Inflammatory macrophage treated with lipopolysaccharide for 4 hours (primary cell): Measurements from ENCODE around the gene GAPDHS.
A peak's percentile ranks its signal among the peaks of the same experiment; 100 is the strongest.

Experiments
- DNase-seq: peaks from one replicate; pipeline ENCODE4 v3.0.0-alpha.2; 2020

The GAPDHS gene

GRCh38 chr19:35533201-35533821, at the start of gene GAPDHS:
Gene GAPDHS (plus strand): TSS chr19:35533456. CDS start chr19:35533528, 72 bp downstream.
- no peak for DNase-seq

DNA sequence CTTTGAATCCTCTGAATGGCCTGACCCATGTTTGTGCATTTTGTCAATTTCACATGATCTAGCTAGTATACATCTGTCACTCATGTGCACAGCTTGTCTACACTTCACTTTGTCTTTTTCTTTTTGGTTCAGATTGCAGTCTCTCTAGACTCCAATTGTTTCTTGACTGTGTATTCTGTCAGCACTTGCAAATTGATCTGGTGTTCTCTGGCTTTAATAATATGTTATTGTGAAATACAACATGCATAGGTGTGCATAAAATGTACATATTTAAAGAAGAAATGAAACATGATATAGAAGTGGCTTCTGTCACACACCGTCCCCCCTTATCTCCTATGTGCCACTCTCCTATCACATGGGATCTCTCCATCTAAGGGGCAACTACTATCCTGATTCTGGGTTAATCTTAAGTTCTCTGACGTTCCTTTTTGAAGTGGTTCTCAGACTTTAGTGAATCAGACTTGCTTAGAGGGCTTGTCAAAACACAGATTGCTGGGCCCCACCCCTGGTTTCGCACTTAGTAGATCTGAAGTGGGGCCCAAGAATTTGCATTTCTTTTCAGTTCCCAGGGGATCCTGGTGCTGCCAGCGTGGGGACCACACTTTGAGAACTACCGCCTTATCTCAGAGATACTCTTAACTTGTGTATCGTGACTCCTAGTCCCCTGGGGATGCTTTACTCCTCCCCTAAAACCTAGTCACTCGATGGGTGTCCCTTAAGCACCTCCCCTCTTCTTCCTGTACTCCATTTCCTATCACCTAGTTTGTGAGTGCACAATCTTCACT, 48.8 kb upstream of the GAPDHS start:
- DNase-seq = no peak

DNA sequence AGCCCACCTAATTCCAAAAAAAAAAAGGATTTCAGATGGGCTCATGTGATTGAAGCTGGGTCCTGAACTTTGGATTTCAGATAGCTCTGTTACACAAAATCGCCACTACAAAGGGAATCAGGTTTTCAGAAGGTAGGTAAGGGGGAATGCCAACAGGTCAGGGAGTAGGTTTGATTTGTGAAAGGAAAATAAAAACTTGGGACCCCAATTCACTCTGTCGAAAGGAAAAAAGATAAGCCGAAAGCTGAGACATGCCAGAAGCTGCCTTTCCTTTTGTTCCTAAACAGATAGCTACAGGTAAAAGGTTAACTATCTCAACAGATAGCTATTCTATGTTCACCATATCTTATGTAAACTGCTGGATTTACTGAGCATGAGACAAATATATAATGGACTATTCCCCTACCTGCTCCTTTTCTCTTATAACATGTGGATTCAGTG, 47.0 kb upstream of the GAPDHS start:
- DNase-seq = no peak

GRCh38 chr19:35487656-35488182, 45.5 kb upstream of the GAPDHS start:
- DNase-seq = no peak

DNA sequence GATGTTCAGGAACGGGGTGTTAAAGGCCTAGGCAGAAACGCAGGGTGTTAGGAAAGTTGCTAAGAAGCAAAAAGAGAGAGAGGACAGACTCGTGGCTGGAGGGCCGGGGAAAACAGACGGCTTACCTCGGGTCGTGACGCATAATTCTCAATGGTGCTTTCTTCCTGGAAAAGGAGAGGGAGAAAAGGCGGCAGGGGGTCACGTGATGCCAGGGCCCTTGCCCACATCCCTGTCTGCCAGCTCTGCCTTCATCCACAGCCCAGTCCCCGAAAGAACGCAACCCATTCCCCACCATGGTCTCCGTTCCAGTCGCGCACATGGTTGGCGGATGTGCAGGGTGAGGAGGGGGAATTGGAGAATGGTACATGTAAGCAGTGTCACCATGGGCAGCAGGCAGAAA, 44.6 kb upstream of the GAPDHS start:
- no peak for DNase-seq

- DNase-seq = no peak
Observed at GRCh38 chr19:35490364-35490763, 42.9 kb upstream of the GAPDHS start, which contains the start of gene KRTDAP. Gene KRTDAP (minus strand): TSS chr19:35490464. CDS start chr19:35490442, 22 bp downstream.

DNA sequence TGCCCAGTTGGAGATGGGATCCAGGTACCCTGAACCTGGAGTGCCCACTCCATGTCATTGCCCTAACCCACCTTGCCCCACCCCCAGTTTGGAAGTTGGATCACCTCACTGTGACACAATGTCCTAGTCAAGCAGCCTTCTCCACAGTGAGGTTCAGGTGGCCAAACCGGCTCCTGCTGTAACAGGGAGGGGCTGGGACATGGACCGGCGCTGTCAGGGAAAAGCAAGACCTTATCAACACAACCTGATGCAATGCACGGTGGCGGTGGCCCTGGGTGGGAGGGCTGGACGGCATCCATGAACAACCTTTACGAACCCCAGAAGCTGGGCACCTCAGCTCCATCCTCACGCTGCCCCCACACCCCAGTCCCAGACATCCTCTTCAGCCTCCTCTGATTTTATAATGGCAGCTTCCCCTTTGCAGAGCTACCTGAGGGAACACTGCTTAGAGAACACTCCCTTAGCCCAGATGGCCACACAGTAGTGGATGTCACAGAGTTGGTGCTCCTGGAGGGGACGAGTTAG, 41.4 kb upstream of the GAPDHS start:
- no peak for DNase-seq

DNA sequence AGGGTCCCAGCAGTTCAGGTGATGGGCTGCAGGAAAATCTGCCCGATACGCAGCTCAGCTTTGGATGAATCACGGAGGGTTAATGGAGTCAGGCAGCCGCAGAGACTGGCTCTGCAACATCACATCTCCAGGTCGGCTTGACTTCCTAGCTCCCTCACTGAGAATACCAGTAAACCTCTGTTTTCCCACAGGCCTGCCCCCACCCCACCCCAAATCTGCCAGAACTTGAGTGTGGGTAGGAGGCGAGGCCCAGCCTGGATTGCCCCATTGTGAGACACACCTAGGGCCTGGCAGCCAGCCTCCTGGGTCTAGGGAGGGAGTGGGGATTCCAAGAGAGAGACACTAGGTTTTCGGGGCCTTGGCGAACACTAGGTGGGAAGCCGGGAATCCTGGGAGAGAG, 39.3 kb upstream of the GAPDHS start:
- DNase-seq = no peak

DNA sequence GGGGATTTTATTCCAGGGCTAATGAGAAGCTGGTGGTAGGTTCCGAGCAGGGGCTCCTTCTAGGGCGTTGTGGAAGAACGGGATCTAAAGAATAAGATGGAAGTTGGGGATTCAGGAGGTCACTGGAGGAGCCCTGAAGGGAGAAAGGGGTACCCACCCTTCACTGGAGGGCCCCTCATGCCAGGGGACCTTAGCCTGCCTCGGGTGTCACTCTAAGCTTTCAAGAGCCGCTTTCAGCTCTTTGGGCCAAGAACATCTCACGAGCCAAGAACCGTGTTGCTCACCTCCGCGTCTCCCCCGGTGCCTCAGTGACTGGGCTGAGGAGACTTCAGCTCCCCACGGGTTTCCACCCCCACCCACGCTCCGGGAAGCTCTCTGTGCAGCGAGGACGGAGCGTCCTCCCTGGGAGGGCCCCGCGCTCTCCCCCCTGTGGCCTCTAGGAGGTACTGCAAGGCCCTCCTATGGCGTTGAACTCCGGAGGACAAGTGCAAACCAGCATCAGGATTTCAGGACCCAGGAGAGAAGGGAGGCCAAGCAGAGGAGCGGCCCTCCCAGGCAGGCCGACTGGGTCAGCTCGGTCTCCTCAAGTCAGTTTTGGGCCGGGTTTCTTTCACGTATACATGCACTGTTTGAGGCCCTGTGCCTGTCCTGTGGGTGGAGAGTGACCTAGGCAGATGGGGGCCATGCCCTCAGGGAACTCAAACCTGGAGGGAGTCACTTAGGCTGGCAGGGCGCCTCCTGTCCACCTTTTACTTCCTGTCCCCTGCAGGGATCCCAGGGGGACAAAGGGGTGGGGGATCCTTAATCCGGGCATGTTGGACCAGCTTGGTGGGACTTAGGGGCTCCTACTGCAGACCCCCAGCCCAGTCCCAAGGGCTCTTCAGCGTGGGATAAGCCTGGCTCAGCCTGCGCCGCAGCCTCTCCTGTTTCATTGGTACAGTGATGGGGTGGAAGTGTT, 37.9 kb upstream of the GAPDHS start:
- peak; percentile 79 for DNase-seq

DNA sequence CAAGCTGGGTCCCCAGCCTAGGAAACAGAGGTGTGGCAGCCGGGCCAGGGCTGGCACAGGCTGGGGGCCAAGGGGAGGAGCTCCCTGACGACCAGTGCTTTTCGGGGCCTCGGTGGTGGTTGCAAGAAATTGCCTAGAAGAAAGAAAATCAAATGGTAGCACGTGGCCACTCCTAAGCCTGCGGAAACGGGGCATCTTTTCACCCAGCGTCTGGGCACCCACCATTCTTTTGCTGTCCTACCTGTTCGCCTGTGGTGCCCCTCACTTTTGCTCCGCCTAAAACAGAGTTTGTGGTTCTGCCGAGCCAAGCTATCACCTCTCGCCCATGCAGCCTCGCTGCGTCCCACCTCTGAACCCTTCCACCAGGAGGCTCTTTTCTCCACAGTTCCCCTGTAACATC, 35.9 kb upstream of the GAPDHS start:
- no peak for DNase-seq

GRCh38 chr19:35498220-35498619, 35.0 kb upstream of the GAPDHS start:
- DNase-seq = no peak

GRCh38 chr19:35498984-35499527, 34.2 kb upstream of the GAPDHS start:
- DNase-seq = no peak

- no peak for DNase-seq
Observed at GRCh38 chr19:35500611-35501010, 32.6 kb upstream of the GAPDHS start.

DNA sequence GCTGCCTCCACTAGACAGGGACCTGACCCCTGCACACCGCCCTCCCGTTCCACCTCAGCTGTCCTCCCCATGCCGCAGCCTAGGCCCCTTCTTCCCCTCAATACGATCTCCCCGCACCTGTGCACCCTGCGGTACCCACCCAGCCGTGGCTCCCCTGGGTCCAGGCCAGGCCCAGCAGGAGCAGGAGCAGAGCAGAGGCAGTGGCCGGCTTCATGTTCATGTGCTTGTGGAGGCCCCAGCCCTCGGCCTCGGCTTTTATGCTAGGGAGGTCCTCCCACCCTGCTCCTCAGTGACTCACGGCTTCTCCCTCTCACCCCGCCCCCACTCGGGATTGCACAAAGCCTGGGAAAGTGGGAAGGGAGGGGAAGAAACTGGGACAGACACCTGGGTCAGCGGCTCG, 31.6 kb upstream of the GAPDHS start:
- DNase-seq = no peak

- no peak for DNase-seq
Observed at GRCh38 chr19:35502751-35503150, 30.5 kb upstream of the GAPDHS start.

DNA sequence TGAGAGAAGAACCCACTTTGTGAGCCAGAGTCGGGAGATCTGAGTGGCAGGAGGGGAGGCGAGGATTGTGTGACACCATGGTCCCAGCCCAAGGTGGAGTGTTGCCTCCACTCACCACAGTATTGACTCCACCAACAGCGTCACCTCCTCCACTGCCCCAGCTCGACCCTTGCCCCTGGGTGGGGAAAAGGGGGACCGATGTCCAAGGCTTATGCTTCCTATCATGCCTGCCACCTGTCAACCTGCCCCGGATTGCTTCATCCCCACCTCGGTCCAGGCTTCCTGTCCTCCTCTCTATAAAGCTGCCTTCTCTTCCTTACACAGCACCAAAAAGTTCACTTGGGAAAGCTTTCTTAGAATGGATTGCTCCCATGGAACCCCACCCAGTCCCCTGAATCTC, 27.2 kb upstream of the GAPDHS start:
- no peak for DNase-seq

- no peak for DNase-seq
Observed at GRCh38 chr19:35507561-35507960, 25.7 kb upstream of the GAPDHS start.

DNA sequence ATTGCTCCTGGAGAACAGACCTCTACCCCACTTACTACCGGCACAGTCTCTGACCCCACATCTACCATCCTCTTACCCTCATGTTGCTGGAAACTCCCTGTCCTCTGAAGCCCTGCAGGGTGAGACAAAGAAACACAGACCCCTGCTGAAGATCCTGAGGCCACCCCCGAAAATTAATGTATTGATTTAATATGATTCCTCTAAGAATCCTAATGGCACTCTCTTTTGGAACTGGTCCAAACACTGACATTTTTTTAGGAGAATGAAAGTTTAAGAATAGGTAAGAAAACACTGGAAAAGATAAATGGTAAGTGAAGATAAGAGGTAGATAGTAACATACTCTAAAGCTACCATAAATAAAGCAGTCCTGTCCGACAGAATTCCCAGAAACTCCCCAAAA, 25.1 kb upstream of the GAPDHS start:
- no peak for DNase-seq

DNA sequence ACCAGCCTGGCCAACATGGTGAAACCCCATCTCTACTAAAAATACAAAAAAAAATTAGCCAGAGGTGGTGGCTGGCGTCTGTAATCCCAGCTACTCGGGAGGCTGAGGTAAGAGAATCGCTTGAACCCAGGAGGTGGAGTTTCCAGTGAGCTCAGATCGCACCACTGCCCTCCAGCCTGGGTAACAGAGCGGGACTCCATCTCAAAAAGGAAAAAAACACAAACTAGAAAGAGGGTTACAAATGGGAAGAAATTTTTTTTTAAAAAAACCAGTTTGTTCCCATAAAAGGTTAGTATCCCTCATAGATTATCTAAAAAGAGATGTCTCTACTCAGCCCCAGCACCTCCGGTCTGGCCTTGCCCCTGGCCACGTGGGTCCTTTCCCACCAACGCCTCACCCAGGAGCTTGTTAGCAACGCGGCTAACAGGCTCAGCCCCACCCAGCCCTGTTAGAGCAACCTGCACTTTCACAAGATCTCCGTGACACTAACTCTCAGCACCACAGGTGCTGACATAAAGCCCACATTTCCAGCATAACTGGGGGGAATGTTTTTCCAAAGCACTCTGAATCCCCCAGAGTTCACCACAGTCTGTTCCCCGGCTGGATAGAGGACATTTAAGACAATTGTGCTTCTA, 24.1 kb upstream of the GAPDHS start:
- DNase-seq = no peak

GRCh38 chr19:35509861-35510625, 23.2 kb upstream of the GAPDHS start:
- peak; percentile 49 for DNase-seq

- no peak for DNase-seq
Observed at GRCh38 chr19:35510626-35510964, 22.7 kb upstream of the GAPDHS start.
